ENCODE measurements around the gene AEBP2.

Gene AEBP2

DNA sequence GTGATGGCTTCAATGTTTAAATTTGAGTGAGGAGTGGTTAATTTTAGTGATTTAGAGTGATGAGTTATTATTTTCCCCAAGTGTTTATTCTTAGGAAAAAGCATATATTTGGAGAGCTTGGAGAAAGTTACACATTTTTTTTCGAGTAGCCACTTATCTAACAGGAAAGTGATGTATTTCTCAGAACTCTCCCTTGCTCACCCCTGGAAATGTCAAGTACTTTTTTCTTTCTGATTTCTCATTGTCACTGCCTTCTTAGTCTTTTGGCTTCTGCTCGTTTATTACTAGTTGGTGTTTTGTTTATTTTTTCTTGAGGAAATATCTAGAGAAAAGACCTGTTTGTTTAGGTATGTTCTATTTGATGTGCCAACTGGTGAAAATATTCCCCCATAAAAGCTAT is 58.8 kb downstream of the AEBP2 start:
- no peak for DNase-seq (ENCODE audit: low read depth in 4 of 4, low spot score in 1 of 4)

DNA sequence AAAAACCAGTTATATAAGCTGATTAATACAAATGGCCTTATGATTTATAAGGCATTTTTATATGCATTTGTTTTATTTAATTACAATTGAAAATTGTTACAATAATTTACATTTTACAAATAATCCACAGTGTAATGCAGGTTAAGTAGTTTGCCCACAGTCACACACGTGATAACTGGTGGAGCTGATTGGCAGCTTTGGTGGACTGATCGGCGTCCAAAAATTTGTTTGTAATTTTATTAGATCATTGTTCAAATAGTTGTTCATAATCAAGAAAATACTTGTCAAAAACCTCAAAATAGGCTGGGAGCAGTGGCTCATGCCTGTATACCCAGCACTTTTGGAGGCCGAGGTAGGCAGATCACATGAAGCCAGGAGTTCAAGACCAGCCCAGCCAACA is 59.7 kb downstream of the AEBP2 start:
- DNase-seq (ENCODE audit: low read depth in 4 of 4, low spot score in 1 of 4): no peak

DNA sequence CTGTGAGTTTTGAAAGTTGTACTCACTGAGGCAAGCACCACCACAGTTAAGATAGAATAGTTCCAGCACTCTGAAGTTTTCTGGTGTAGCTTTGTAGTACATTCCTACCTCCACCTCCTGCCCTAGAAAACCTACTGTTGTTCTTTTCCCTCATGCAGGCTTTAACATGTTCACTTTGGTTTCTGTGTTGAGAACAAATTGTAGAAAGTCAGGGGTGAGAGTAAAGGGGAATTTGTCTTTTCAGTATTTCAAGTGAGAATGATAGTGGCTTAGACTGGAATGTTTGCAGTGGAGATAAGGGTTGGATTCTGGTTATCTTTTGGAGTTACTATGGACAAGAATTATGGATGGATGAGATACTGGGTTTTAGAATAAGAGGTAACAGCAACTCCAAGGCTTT is 67.2 kb downstream of the AEBP2 start:
- no peak for DNase-seq (ENCODE audit: low read depth in 4 of 4, low spot score in 1 of 4)

DNA sequence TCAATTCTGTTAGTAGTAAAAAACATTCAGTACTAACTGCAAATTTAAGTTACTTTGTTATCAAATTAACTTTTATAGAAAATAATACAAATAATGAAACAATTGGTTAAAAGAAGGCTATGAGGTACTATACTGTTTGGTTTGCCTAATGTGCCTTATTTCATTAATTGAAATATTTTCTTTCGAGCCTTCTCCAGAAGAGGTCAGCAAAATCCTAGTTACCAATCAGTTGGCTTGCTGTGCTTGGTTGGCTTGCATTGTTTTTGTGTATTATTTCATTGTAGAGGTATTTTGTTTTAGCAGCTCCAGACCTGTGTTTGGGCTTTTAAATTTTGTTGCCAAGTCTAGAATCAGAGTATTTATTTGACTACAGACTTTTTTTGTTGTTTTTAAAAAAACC is 68.5 kb downstream of the AEBP2 start:
- DNase-seq (ENCODE audit: low read depth in 4 of 4, low spot score in 1 of 4): no peak

DNA sequence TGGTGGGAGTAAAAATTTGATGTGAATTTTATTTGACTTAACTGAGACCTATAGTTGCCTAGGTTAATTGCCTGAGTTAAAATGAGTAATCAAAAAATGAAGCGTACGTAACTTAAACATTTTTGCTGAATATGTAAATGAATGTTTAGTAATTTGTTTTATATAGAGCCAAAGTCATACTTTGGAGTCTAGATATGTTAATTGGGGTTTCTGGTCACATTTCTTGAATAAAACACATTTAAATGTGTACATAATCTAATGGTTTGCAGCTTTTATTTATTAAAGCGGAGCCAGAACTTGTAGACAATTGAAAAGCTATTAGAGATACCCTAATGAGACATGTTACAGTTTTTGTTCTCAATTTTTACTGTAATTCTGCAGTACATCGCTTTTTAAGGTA is 71.2 kb downstream of the AEBP2 start:
- no peak for DNase-seq (ENCODE audit: low read depth in 4 of 4, low spot score in 1 of 4)

DNA sequence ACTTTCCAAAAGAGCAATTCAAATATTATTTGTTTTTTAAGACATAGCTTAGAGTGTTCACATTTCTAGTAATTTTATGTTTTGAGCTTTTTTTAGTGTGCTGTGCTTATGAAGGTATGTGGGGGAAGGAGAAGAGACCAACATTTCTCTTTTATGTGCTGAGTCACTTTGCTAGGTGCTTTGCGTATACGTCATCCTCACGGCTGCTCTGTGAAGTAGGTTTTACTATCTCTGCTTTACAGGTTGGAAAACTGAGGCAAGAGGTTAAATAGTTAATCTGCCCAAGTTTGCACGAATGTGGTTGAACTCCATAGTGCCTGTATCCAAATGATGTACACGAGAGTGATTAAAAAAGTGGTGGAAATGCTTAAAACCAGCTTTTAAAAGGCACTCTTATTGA is 75.9 kb downstream of the AEBP2 start:
- DNase-seq (ENCODE audit: low read depth in 4 of 4, low spot score in 1 of 4): no peak

DNA sequence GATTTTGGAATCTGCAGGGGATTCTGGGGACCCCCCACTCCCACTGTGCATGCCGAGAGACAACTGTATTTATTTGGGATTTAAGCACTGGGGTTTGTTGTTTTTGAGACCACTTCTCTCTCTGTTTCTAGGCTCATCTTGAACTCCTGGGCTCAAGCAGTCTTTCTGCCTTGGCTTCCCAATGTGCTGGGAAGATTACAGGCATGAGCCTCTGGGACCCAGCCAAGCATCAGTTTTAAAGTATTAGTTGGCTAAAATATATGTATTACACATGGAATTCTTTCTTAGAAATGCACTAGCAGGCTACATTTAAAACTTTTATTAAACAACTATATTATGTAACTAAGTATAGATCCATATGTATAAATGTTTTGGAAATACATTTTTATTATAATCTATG is 78.3 kb downstream of the AEBP2 start:
- DNase-seq (ENCODE audit: low read depth in 4 of 4, low spot score in 1 of 4): no peak

DNA sequence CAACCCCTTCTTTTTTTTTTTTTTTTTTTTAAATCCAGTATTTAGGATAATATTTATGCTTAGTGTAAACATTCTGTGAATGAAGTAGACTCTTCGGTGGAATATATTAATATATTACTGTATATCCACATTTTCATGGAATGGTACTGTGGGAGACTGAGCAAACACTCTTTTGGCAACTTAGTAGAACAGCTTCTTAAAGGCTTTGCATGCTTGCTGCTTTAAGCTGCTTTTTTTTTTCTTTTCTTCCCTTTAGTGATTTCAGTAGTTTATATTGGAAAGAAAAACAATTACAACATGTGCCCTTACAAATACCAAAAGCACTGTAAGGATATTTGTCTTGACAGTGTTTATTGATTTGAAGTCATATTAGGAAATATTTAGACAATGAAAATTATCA is 78.9 kb downstream of the AEBP2 start:
- DNase-seq (ENCODE audit: low read depth in 4 of 4, low spot score in 1 of 4): no peak

DNA sequence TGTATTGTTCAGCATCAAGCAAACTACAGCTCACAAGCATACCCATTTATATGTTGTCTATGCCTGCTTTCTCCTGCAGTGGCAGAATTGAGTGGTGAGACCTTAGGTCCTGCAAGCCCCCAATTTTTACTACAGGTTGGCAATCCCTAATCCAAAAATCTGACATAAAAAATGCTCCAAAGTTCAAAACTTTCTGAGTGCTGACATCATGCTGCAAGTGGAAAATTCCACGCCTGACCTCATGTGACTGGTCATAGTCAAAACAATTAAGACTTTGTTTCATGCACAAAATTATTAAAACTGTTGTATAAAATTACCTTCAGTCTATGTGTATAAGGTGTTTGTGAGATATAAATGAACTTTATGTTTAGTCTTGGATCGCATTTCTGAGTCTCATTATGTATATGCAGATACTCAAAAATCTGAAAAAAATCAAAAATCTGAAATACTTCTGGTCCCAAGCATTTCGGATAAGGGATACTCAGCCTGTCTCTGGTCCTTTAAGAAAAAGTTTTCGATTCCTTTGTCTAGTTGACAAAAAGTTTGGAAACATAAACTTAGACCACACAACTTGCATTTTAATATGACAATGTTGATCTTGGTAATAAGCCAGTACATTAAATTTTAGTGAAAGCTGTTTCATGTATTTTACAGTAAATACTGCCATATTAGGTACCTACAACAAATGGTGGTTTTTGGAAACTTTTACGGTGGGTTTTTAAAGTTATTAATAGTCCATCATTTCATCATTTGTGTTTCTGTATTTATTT is 81.5 kb downstream of the AEBP2 start:
- DNase-seq (ENCODE audit: low read depth in 4 of 4, low spot score in 1 of 4): no peak

DNA sequence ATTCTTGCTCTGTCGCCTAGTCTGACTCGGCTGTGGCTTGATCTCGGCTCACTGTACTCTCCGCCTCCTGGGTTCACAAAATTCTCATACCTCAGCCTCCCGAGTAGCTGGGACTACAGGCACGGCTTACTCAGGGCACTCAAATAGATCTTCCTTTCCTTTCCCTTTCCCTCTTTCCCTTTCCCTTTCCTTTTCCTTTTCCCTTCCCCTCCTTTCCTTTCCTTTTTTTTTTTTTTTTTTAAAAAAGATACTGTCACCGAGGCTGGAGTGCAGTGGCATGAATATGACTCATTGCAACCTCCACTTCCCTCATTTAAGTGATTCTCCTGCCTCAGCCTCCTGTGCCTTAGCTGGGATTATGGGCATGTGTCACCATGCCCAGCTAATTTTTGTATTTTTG is 86.0 kb downstream of the AEBP2 start:
- DNase-seq (ENCODE audit: low read depth in 4 of 4, low spot score in 1 of 4): no peak

DNA sequence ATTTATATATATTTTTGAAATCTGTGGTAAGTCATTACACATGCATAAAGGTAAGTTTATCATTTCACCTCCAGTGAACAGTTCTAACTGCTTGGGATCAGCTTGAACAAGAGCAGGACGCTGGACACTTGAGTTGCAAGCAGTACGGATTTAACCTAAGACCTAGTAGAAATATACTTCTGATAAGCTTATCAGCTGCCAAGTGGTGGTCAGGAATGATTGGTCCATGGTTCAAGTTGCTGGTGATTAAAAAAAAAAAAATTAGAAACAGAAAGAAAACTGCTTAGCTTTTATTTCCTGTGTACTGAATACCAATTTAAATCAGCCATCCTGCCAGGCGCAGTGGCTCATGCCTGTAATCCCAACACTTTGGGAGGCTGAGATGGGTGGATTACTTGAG is 88.6 kb downstream of the AEBP2 start:
- DNase-seq (ENCODE audit: low read depth in 4 of 4, low spot score in 1 of 4): no peak

DNA sequence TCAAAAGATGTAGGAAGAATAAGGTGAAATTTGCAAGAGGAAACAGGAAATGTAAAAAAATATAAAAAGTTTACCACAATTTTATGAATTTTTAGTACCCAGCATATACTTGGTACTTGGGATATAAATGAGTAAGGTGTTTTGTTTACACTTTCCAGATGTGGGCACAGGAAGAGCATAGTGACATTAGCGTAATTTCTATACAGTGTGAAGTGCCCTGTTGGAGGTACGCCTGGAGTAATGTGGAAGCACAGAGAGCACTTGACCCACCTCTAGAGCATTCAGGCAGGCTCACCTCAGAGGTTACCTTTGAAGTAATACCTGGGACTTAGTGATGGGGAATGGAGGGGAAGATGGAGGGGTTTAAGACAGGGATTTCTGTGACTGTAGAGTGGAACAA is 89.5 kb downstream of the AEBP2 start:
- DNase-seq (ENCODE audit: low read depth in 4 of 4, low spot score in 1 of 4): no peak

DNA sequence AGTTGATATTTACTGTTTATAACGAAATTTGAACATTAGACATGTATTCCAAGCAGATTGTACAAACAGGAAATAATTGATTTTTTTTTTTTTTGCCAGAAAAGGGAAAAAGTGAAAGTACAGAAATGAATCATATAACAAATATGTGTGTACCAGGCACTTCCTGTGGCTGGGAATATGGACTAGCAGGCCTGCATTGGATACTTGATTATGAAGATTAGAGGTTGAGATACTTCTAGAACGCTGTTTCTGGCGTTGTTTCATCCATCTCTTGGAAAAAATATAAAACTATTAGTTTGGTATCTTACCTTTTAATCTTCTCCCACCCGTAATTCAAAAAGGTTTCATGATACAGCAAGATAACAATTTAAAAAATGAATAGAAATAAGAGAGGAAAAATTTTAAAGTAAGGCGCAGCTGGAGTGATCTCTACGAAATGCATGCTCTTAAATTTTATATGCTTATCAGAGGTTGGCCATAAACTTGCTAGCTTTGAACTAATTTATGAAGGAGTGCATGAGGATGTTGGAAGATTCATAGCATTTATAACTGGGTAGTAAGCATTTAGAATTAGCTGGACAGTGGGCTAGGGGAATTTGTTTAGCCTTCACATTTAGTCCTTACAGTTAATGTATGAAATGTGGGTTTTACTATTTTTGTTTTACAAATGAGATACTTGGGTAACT is 90.8 kb downstream of the AEBP2 start:
- no peak for DNase-seq (ENCODE audit: low read depth in 4 of 4, low spot score in 1 of 4)

DNA sequence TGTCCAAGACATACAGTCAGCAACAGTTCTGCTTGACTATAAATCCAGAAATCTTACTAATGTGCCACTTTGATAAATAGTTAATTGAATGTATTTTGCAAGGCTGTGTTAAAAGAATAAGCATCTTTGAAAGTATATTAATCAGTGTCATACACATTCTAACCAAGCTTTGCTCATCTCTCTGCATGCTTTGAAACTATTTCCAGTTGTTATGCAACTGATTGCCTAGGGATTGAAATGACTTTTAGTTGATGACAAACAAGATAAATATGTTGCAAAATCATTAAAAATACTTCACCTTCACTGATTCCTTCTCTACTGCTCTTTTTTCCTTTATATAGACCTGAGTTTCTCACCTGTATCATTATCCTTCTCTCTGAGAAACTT is 91.3 kb downstream of the AEBP2 start:
- no peak for DNase-seq (ENCODE audit: low read depth in 4 of 4, low spot score in 1 of 4)

DNA sequence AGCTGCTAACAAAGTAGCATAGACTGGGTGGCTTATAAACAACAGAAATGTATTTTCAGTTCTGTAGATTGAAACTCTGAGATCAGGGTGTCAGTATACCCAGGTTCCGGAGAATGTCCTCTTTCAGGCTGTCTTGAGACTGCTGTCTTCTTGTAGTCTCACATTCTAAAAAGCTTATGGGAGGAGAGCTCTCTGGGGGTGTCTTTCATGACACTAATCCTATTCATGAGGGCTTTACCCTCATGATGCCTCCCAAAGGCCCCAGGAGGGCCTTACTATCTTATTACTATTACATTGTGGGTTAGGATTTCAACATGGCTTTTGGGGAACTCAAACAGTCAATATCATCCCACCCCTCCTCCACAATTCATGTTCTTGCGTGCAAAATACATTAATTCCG is 94.3 kb downstream of the AEBP2 start:
- no peak for DNase-seq (ENCODE audit: low read depth in 4 of 4, low spot score in 1 of 4)

DNA sequence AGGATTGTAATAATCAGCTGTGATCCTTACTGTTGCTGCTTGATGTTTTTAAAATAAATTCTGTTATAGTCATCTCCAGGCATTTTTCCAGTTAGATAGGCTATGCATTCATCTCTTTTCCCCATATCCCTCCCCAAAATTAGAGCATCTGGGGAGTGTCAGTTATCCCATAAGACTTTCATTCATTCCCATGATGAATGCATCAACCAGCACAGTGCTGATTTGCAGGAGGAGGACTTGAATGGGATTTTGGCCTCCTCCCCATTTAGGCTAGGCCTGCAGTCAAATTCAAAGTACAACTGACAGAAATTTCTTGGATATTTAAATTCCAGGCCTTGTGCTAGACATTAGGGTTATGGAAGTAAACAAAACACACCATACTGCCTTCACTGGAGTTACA is 99.8 kb downstream of the AEBP2 start:
- no peak for DNase-seq (ENCODE audit: low read depth in 4 of 4, low spot score in 1 of 4)

DNA sequence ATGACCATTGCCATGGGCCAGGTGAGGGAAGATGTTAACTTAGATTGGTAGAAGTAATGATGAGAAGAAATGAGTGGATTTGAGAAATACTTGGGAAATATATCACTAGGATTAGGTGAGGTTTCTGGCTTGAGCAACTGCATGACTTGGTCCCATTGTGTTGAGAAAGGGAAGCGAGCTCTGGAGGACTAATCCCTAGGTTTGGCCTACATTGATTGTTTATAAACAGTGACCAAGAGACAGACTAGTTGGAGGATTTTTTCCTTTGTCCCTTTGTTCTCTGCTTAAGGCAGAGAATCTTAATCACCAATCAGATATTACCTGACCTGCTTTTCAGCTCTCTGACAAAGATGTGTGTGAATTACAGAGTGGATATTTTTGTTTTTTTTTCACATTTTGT is 100.5 kb downstream of the AEBP2 start:
- no peak for DNase-seq (ENCODE audit: low read depth in 4 of 4, low spot score in 1 of 4)

DNA sequence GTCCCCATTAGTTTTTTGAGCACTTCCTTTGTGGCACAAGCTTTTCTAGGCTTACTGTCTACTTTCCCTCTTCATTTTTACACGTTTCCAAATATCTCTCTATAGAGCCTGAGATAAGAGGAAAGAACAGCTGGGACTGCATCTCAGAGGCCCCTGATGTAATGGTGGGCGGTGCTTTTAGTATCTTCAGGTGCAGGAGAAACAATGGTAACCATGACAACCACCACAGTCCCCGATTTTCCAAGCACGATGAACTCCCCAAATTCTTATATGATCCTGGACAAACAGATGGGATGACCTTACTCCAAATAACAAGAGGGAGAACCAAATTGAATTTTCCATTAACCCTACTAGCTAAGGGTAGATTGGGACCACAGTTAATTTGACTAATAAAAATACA is 103.3 kb downstream of the AEBP2 start:
- no peak for DNase-seq (ENCODE audit: low read depth in 4 of 4, low spot score in 1 of 4)

DNA sequence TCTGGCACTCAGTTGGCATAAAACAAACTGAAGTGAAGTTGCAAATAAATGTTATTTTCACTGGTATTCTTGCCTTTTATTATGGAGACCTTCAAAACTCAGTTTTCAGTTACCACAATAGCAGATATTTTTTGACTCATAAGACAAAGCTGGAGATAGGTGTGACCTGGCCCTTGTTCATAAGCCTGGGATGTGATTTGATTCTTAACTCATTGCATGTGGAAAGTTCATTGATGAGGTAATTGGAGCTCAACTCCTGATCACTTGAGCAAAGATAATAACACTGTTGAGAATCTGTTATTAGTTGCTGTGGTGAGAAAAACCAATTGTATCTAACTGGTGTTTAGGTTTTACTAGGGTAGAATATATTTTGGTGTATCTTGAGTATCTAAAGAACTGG is 105.1 kb downstream of the AEBP2 start:
- no peak for DNase-seq (ENCODE audit: low read depth in 4 of 4, low spot score in 1 of 4)

DNA sequence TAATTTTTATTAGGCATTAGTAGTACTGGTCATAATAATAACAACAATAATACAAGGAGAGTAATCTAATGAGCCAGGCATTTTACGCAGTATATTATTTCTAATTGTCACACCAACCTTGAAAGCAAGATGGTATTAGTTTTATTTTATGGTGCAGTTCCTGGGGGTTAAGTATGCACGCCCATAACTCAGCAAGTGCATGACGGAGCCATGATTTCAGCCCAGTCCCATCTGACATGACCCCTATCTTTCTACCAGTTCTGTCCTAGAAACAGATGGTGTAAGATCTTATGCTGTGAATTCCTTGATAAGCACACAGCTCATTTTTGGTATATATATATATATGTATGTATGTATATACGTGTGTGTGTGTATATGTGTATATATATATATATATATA is 106.0 kb downstream of the AEBP2 start:
- DNase-seq (ENCODE audit: low read depth in 4 of 4, low spot score in 1 of 4): no peak

DNA sequence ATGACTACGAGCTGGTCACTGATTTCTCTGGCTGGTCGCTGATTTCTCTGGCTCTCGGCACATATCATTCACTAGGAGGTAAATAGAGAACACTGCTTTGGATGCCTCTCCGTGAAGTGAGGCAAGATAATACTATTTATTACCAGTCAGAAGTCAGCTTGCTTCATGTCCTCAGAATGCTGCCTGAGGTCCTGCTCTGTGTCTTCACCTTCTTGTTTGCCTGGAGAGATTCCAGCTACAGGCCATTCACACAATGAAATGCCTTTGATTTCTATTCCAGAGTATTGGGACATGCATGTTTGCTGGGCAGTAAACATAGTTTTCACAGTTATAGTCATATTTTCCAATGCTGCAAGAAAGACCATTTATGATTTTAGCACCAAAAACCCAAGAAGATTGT is 106.7 kb downstream of the AEBP2 start:
- DNase-seq (ENCODE audit: low read depth in 4 of 4, low spot score in 1 of 4): no peak

DNA sequence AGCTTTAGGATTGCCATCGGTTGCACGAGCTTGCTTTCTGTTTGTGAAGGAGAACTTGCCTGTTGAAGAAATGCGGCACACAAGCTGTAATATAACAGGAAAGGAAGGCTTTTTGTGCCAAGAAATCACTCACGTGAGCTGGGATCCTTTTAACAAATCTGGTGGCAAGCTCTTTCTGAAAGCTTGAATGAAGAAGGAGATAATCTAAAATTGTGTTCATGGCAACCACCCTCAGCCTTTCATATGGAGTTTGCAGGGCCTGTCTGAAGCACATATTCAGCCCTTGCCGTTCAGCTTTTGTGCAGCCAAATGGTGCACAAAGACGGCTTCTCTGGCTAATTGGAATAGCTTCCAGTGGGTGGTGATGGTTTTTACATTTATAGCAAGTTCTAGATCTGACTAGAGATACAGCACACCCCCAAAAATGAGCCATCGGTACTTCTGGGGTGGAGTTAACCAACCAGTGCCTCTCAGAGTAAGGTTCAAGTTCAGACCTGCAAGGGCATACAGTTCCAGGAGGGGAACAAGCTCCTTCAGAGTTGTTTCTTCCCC is 107.4 kb downstream of the AEBP2 start:
- DNase-seq (ENCODE audit: low read depth in 4 of 4, low spot score in 1 of 4): no peak

DNA sequence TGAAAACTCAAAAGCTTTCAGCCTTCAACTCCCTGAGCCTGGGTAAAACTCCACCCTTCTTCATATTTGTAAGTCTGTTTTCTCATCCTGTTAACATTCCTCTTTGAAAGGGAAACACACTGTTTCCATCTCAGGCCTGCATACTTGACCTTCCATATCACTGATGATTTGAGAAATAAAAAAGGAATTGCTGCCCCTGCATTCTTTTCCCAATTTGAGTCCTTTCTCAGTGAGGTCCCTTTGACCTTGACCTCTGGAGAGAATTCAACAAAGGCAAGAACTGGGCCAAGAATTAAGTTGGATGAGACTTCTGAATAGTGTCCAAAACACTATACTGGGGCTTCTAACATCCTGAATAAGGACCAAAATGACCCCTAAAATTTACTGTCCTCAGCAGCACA is 108.0 kb downstream of the AEBP2 start:
- no peak for DNase-seq (ENCODE audit: low read depth in 4 of 4, low spot score in 1 of 4)

Data from stimulated activated CD4-positive, alpha-beta T cell treated with anti-CD3 and anti-CD28 coated beads, Interleukin-1b, Interleukin-23, amount 100 ng/mL, for 24 hours (primary cell).